Measurements from ENCODE around the gene EFNB2.

- no peak for TF ChIP-seq CTCF (IDR thresholded peaks at IDR 0.05)
- TF ChIP-seq POLR2A (IDR thresholded peaks at IDR 0.05): no peak
Observed at GRCh38 chr13:106445996-106446395, 89.5 kb downstream of the EFNB2 start.
